Measurements from ENCODE around the gene FAM43B.

The FAM43B gene

DNA sequence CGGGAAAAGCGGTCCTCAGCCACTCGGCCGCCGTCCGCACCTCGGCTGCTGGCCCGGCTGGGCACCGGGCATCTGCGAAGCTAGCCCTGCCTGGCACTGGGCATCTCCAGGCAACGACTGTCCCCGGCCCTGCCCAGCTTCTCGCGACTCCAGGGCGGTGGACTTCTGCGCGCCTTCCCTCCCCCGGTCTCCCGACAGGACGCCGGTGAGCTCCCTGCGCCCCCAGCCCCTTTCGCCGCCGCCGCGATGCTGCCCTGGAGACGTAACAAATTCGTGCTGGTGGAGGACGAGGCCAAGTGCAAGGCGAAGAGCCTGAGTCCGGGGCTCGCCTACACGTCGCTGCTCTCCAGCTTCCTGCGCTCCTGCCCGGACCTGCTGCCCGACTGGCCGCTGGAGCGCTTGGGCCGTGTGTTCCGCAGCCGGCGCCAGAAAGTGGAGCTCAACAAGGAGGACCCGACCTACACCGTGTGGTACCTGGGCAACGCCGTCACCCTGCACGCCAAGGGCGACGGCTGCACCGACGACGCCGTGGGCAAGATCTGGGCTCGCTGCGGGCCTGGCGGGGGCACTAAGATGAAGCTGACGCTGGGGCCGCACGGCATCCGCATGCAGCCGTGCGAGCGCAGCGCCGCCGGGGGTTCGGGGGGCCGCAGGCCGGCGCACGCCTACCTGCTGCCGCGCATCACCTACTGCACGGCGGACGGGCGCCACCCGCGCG, 514 bp downstream of the FAM43B start:
- DNase-seq (ENCODE audit: low read depth) = no peak
- TF ChIP-seq, protein P1, sequence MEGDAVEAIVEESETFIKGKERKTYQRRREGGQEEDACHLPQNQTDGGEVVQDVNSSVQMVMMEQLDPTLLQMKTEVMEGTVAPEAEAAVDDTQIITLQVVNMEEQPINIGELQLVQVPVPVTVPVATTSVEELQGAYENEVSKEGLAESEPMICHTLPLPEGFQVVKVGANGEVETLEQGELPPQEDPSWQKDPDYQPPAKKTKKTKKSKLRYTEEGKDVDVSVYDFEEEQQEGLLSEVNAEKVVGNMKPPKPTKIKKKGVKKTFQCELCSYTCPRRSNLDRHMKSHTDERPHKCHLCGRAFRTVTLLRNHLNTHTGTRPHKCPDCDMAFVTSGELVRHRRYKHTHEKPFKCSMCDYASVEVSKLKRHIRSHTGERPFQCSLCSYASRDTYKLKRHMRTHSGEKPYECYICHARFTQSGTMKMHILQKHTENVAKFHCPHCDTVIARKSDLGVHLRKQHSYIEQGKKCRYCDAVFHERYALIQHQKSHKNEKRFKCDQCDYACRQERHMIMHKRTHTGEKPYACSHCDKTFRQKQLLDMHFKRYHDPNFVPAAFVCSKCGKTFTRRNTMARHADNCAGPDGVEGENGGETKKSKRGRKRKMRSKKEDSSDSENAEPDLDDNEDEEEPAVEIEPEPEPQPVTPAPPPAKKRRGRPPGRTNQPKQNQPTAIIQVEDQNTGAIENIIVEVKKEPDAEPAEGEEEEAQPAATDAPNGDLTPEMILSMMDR (IDR thresholded peaks at IDR 0.05; ENCODE audit: control insufficient read depth, extremely low read depth, insufficient read depth) = no peak
- H3K4me3 ChIP-seq (ENCODE audit: low read depth, low read length) = no peak overlapping the region

DNA sequence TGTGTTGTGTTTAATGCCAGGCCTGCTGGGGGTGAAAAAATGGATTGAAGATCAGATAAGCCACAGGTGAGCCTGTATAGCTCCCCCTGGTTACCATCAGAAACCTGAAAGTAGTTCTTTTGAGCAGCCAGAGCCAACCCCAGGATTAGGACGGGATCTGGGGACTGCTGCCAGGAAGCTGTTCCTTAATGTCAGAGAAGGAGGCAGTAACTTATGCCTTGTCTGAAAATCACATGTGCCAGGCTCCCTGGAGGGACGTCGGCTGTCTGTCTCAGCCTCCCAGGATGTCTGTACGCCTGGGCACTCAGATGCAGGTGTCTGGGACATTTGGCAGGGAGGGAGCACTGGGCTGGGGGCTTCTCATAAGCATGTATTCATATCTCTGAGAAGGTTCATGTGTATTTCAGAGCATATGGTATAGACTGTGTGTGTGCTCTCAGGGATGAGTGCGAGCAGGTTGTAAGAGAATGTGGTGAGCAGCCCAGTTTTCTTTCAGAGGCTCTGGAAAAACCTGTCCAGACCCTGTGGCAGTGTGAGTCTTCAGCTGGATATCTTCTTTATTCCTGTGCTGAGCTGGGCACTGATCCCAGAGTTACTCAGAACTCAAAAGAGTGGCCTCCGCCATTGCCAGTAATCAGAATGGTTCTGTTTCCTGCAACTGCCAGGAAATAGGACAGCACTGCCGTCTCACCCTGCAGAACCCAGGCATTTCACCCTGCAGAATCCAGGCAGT, 2.8 kb downstream of the FAM43B start:
- DNase-seq (ENCODE audit: low read depth) = no peak
- TF ChIP-seq, protein P1 (IDR thresholded peaks at IDR 0.05; ENCODE audit: control insufficient read depth, extremely low read depth, insufficient read depth) = no peak
- no peak overlapping the region for H3K4me3 ChIP-seq (ENCODE audit: low read depth, low read length)

DNA sequence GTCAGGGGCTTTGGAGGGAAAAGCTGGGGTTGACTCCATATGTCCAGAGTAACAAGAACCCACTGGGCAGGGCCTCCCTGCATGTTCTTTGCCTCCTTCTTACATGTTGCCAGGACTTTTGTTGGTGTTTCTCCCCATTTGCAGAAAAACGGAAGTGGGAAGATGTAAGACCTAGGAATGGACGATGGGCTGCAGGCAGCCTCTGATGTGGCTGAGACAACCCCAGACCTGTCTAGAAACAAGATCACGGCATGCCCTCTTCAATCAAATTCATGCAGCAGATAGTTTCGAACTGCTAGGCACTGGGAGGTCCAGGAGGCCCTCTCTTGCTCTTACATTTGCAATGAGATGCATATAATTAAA, 3.4 kb downstream of the FAM43B start:
- H3K4me3 ChIP-seq (ENCODE audit: low read depth, low read length) = no peak overlapping the region
- DNase-seq (ENCODE audit: low read depth) = no peak
- TF ChIP-seq, protein P1 (IDR thresholded peaks at IDR 0.05; ENCODE audit: control insufficient read depth, extremely low read depth, insufficient read depth) = no peak

DNA sequence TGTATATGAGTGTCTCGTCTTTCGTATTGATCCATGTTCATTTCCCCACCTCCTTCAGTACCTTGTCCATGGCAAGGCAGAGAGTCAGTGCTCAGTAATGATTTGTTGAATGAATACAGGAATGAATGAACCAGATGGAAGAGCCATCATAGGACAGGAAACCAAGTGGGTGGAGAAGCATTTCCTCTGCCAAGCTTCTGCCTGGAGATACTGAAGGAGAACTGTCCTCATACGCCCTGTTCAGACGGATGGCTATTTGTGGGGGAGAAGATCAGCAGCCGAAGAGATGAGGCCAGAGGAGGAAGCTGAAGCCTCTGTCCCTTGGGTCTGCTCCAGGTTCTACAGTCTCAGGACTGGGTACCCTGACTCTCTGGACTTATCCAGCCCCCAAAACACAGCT, 5.8 kb downstream of the FAM43B start:
- no peak for DNase-seq (ENCODE audit: low read depth)
- TF ChIP-seq, protein P1 (IDR thresholded peaks at IDR 0.05; ENCODE audit: control insufficient read depth, extremely low read depth, insufficient read depth) = no peak

DNA sequence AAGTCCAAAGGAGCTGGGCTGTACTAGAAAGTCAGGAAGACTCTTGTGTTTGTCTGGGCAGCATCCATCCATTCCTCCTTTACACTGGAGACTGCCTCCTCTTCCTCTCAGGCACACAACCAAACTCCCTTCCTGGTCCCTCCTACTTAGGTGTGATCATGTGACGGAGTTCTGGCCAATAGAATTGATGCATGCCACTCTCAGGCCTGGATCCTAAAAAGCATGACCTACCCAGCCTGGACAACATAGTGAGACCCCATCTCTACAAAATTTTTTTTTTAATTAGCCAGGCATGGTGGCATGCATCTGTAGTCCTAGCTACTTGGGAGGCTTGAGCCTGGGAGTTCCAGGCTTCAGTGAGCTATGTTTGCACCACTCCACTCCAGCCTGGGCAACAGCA, 8.6 kb downstream of the FAM43B start:
- DNase-seq (ENCODE audit: low read depth) = no peak
- H3K4me3 ChIP-seq (ENCODE audit: low read depth, low read length) = no peak overlapping the region
- TF ChIP-seq, protein P1 (IDR thresholded peaks at IDR 0.05; ENCODE audit: control insufficient read depth, extremely low read depth, insufficient read depth) = no peak

More for the DNA sequence above, 5.8 kb downstream of the FAM43B start:
- H3K4me3 ChIP-seq (ENCODE audit: low read depth, low read length) = no peak overlapping the region

DNA sequence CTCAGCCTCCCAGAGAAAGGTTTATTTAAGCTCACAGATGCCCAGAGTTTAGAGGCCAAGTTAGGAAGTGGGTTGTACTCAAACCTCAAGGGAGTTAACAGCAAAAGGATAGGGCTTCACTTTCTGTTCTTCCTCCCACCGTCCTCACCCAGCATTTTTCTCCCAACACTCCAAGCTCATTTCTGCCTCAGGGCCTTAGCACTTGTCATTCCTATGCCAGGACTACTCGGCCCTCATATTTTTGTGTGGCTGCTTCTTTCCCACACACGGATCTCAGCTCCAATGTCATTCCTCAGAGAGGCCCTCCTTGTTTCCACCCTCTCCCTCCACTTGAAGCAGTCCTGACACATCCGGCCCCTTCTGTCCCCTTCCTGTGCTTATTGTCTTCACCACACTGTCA, 12.9 kb downstream of the FAM43B start:
- H3K4me3 ChIP-seq (ENCODE audit: low read depth, low read length) = no peak overlapping the region
- no peak for DNase-seq (ENCODE audit: low read depth)
- TF ChIP-seq, protein P1 (IDR thresholded peaks at IDR 0.05; ENCODE audit: control insufficient read depth, extremely low read depth, insufficient read depth) = no peak

Data from LNCaP clone FGC (cell line).